K562 (cell line): ENCODE measurements around the gene DUS1L. TPM values are rescaled to one million over a fixed set of nuclear protein-coding genes. Genes with fewer than 3 reads are reported as not detected.

Experiments used
- FUS ChIP-seq: fragments of 200-400 bp; formaldehyde crosslinking; optimal IDR thresholded peaks from 2 replicates; pipeline ENCODE3; 2017; ENCODE audit warnings: low read depth, low read length
- ZBTB17 ChIP-seq: fragments of 450-650 bp; formaldehyde crosslinking; IDR thresholded peaks from 2 replicates; pipeline ENCODE4 v1.4.0; 2020; ENCODE audit warnings: mild to moderate bottlenecking
- ZBTB7A ChIP-seq: IDR thresholded peaks from 2 replicates; pipeline ENCODE4 v1.6.1; 2011; ENCODE audit warnings: low read depth, mild to moderate bottlenecking, low read length, moderate library complexity, borderline replicate concordance; ENCODE audit not compliant: control insufficient read depth
- polyA plus RNA-seq, 8 experiments: library from polyadenylated mRNA; depleted of rRNA in 4 of 8; stranded (reverse) in 5 of 8; unstranded in 3 of 8; fragments of >200 nt; fragmentation: Nextera tagmentation in 2 of 8; fragmentation: Illumina TruSeq in 1 of 8; extraction: Ambion mirVana in 2 of 8; extraction: Trizol in 1 of 8; gene quantifications; 2 replicates each; pipeline versions ENCODE4 v1.2.1 to v1.2.3, GENCODE V29; 2011 to 2014; ENCODE audit warnings: inconsistent platforms in 1 of 8, missing spikeins in 1 of 8
- total RNA-seq, 7 experiments: library from RNA; depleted of rRNA in 6 of 7; stranded (reverse); fragments of >200 nt in 6 of 7; fragmentation: Illumina TruSeq in 2 of 7; extraction: Trizol in 2 of 7; gene quantifications; 2 replicates each; pipeline versions ENCODE4 v1.2.1 to v1.2.3, GENCODE V29; 2011 to 2021; ENCODE audit warnings: low replicate concordance in 1 of 7
- TF ChIP-seq, protein P1 (sequence below): sonication (generic); formaldehyde crosslinking; IDR thresholded peaks from 2 replicates; pipeline ENCODE4 v1.8.0; 2022; ENCODE audit warnings: missing genetic modification reagents, mild to moderate bottlenecking, moderate library complexity, borderline replicate concordance
- TF ChIP-seq, protein P2 (sequence below), 3 experiments: fragments of 200-800 bp in 1 of 3; fragments of 250-450 bp in 1 of 3; fragments of 450-650 bp in 1 of 3; sonication (Bioruptor Pico) in 1 of 3; sonication (Bioruptor generic) in 1 of 3; formaldehyde crosslinking in 1 of 3; IDR thresholded peaks; 2 replicates each; pipeline versions ENCODE4 v1.6.1 to v1.8.0; 2016 to 2022; ENCODE audit warnings: mild to moderate bottlenecking in 2 of 3, missing genetic modification characterization in 2 of 3, missing compliant biosample characterization in 1 of 3, moderate library complexity in 1 of 3

DUS1L gene
- total and polyA plus RNA-seq, 9 of the 15 experiments (the other 6 are each of a cell fraction or from before 2014, with no cell fraction given) = 7.8 to 210 (median 83.9) TPM

DNA sequence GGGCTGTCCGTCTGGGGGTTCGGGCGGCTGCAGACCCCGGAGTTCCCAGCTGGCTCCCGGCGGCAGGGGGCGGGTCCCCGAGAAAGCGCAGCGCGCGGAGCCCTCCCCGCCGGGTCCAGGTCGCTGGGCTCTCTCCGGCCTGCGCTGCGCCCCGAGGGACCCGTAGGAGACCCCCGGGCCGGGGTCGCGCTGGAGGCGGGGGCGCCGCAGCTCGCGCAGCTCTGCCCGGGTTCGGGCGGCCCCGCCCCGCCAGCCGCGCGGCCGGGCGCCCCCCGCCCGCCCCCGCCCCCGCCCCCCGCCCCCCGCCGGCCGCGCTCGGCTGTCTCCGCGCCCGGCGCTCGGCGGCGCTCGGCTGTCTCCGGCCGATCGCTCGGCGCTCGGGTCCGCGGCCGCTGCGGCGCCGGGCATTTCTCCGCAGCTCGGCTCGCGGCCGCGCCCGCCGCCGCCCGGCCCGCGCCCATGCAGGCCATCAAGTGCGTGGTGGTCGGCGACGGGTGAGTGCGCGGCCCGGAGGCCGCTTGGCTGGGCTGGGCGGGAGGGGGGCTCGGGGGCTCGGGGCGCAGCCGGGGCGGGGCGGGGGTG, 34.2 kb downstream of the DUS1L start, which contains the start of gene RAC3 (continued):
- TF ChIP-seq, protein P1, sequence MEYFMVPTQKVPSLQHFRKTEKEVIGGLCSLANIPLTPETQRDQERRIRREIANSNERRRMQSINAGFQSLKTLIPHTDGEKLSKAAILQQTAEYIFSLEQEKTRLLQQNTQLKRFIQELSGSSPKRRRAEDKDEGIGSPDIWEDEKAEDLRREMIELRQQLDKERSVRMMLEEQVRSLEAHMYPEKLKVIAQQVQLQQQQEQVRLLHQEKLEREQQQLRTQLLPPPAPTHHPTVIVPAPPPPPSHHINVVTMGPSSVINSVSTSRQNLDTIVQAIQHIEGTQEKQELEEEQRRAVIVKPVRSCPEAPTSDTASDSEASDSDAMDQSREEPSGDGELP (CRISPR knock-in tag) = peak; percentile 74; the same call in 1 of the 2 replicates
- TF ChIP-seq, protein P2, sequence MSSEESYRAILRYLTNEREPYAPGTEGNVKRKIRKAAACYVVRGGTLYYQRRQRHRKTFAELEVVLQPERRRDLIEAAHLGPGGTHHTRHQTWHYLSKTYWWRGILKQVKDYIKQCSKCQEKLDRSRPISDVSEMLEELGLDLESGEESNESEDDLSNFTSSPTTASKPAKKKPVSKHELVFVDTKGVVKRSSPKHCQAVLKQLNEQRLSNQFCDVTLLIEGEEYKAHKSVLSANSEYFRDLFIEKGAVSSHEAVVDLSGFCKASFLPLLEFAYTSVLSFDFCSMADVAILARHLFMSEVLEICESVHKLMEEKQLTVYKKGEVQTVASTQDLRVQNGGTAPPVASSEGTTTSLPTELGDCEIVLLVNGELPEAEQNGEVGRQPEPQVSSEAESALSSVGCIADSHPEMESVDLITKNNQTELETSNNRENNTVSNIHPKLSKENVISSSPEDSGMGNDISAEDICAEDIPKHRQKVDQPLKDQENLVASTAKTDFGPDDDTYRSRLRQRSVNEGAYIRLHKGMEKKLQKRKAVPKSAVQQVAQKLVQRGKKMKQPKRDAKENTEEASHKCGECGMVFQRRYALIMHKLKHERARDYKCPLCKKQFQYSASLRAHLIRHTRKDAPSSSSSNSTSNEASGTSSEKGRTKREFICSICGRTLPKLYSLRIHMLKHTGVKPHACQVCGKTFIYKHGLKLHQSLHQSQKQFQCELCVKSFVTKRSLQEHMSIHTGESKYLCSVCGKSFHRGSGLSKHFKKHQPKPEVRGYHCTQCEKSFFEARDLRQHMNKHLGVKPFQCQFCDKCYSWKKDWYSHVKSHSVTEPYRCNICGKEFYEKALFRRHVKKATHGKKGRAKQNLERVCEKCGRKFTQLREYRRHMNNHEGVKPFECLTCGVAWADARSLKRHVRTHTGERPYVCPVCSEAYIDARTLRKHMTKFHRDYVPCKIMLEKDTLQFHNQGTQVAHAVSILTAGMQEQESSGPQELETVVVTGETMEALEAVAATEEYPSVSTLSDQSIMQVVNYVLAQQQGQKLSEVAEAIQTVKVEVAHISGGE (CRISPR knock-in tag; IDR thresholded peaks at IDR 0.05) = peak in 1 of 3 experiments; percentile 43; a peak in 2 of 6 replicates
- TF ChIP-seq FUS (no peak), ZBTB7A (peak; percentile 90), ZBTB17 (peak; percentile 83)
